SK-MEL-5 (cell line): ENCODE measurements around the gene OPTC. TPM values are rescaled to one million over a fixed set of nuclear protein-coding genes. Genes with fewer than 3 reads are reported as not detected.

ENCODE experiments used
- DNase-seq: peaks from one replicate; pipeline ENCODE4 v3.0.0-alpha.2; 2016; ENCODE audit warnings: low read depth, low spot score
- in situ Hi-C: cut with HindIII; loops from 2 replicates; pipeline ENCODE4 v1.10.0; 2016; ENCODE audit warnings: low sequenced_read_pairs, high pct_unique_total_duplicates, low pct_unique_long_range_greater_than_20kb
- total RNA-seq: library from RNA; depleted of rRNA; stranded (reverse); fragments of >200 nt; shearing (Covaris generic); gene quantifications from 2 replicates; pipeline ENCODE4 v1.2.3, GENCODE V29; 2014; rRNA removed

The OPTC gene
- total RNA-seq, 1 experiment from 2014 or later = not detected

DNA sequence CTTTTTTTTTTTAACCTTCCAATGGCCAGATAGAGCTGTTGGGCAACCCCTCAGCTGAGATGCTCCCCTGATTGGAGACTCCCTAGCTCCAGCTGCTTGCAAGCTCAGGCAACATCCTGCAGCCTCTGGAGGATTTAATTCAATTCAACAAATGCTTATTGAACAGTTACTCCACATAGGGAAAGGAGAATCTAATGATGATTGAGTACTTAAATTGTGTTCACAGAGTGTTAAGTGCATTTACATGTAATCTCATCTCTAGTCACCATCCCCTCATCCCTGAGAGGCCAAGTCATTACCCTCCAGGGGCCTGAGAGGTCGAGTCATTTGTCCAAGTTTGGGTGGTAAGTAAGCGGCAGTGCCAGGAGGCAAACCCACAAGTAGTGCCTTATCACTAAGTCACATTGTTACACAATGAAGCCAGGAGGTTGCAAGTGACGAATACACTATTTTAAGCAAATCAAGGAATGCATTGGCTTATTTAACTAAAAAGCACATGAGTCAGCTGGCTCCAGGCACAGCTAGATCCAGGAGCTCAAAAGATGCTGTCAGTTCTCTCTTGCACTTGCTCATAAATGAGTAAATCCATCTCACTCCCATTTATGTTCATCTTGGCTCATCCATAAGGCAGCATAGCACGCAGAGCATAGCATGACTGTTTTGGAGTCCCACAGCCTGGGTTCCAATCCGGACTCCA is 64.3 kb downstream of the OPTC start:
- in situ Hi-C loops = no loop called here
- DNase-seq = peak; percentile 58

Other genes starting within 250 kb of the OPTC start
- gene BTG2, start 188.6 kb upstream of the OPTC start, total RNA-seq = 4.7 and 4.8 TPM in 2 replicates
- 0.16 TPM in 2 replicates for gene FMOD, start 143.0 kb upstream of the OPTC start, total RNA-seq
- gene PRELP, start 18.3 kb upstream of the OPTC start, total RNA-seq = 0.11 TPM in 1 of 2 replicates, not detected in the other
- gene ATP2B4, start 132.7 kb downstream of the OPTC start, total RNA-seq = 39.1 and 45.2 TPM in 2 replicates